K562 (cell line): ENCODE results near the gene AHSP. TPM values are rescaled to one million over a fixed set of nuclear protein-coding genes. Genes with fewer than 3 reads are reported as not detected.

Experiments used
- ATAC-seq: fragments of 200-7000 bp; cut with Tn5 transposase; 3 replicates; pipeline ENCODE4 v1.9.1; 2020; ENCODE audit warnings: moderate library complexity
- BruUV-seq: library from RNA; stranded (reverse); fragments of 400-500 nt; replicated peaks from 2 replicates; lab custom pipeline; 2021; lab: Mats Ljungman, UMichigan
- CTCF ChIA-PET: fragments of 300-600 bp; formaldehyde crosslinking; extraction: SDS; loops from one replicate; lab custom pipeline; 2021; ENCODE audit warnings: low intra/inter-chr PET ratio; lab: Yijun Ruan, JAX
- POLR2A ChIA-PET: fragments of 300-600, 350-650 bp; sonication (Branson Sonifier 250); formaldehyde crosslinking; extraction: SDS; loops from one replicate; lab custom pipeline; 2021; ENCODE audit warnings: antibody characterized with exemption, inconsistent platforms; lab: Yijun Ruan, JAX
- DNase-seq, 4 experiments: peaks; one replicate each; pipeline versions ENCODE4 v3.0.0 to v3.0.0-alpha.2; 2011 to 2018; ENCODE audit warnings: low spot score in 3 of 4, mixed read lengths in 3 of 4; ENCODE audit errors: extremely low read depth in 1 of 4
- FAIRE-seq: peaks from 2 replicates; lab custom pipeline; 2011; peaks lifted over from hg19 to GRCh38; lab: Jason Lieb, UNC
- H2AFZ ChIP-seq: 2 replicates; pipeline ENCODE4 v1.6.0; 2011; ENCODE audit warnings: low read depth, low read length, control low read depth, inconsistent platforms
- H3K27ac ChIP-seq: fragments of 200-600 bp; 3 replicates; pipeline ENCODE4 v1.8.0; 2011; ENCODE audit warnings: low read depth, mild to moderate bottlenecking, control low read depth, inconsistent platforms, low read length, moderate library complexity, mixed read lengths; ENCODE audit errors: extremely low read depth
- H3K27me3 ChIP-seq, 2 experiments: fragments of 300-600 bp in 1 of 2; 2 replicates in 1 of 2; 3 replicates in 1 of 2; pipeline versions ENCODE4 v1.6.0 to v1.8.0; 2011; ENCODE audit warnings: inconsistent platforms in 2 of 2, low read length in 2 of 2, mild to moderate bottlenecking in 1 of 2, mixed read lengths in 1 of 2, moderate library complexity in 1 of 2; ENCODE audit not compliant: control insufficient read depth in 2 of 2, insufficient read depth in 2 of 2
- H3K36me3 ChIP-seq: fragments of 300-600 bp; 3 replicates; pipeline ENCODE4 v1.8.0; 2011; ENCODE audit warnings: mild to moderate bottlenecking, low read length, inconsistent platforms; ENCODE audit not compliant: control insufficient read depth, insufficient read depth
- H3K4me1 ChIP-seq, 2 experiments: fragments of 200-600 bp in 1 of 2; replicated peaks in 1 of 2; 2 replicates in 1 of 2; 3 replicates in 1 of 2; pipeline versions ENCODE4 v1.5.1 to v1.8.0; 2011; ENCODE audit warnings: inconsistent platforms in 2 of 2, low read length in 2 of 2, mild to moderate bottlenecking in 1 of 2, mixed read lengths in 1 of 2, moderate library complexity in 1 of 2; ENCODE audit not compliant: control insufficient read depth in 2 of 2, insufficient read depth in 2 of 2
- H3K4me2 ChIP-seq: 2 replicates; pipeline ENCODE4 v1.6.1; 2011; ENCODE audit warnings: low read length, control low read depth, inconsistent platforms, mixed read lengths; ENCODE audit not compliant: insufficient read depth
- H3K4me3 ChIP-seq: fragments of 200-600 bp; sonication (generic), shearing (Covaris generic); 2 replicates; pipeline ENCODE4 v1.5.1; 2016; ENCODE audit warnings: control low read depth, inconsistent platforms
- H3K79me2 ChIP-seq: fragments of 200-600 bp; 3 replicates; pipeline ENCODE4 v1.8.0; 2011; ENCODE audit warnings: low read length, inconsistent platforms; ENCODE audit not compliant: control insufficient read depth, insufficient read depth
- H3K9ac ChIP-seq, 2 experiments: 2 replicates each; pipeline versions ENCODE4 v1.6.0 to v1.6.1; 2011; ENCODE audit warnings: low read depth in 2 of 2, low read length in 2 of 2, control low read depth in 1 of 2, inconsistent platforms in 1 of 2, mild to moderate bottlenecking in 1 of 2, mixed read lengths in 1 of 2; ENCODE audit not compliant: insufficient read depth in 1 of 2
- H3K9me1 ChIP-seq: one replicate; pipeline ENCODE4 v1.6.0; 2011; ENCODE audit warnings: inconsistent platforms, mild to moderate bottlenecking, low read length, moderate library complexity; ENCODE audit not compliant: control insufficient read depth, insufficient read depth
- H3K9me3 ChIP-seq: replicated peaks from 2 replicates; pipeline ENCODE4 v1.5.1; 2011; ENCODE audit warnings: low read depth, low read length, inconsistent platforms; ENCODE audit not compliant: control insufficient read depth, insufficient read depth
- H4K20me1 ChIP-seq: replicated peaks from 2 replicates; pipeline ENCODE4 v1.6.1; 2011; ENCODE audit warnings: low read length, inconsistent platforms, mixed read lengths; ENCODE audit not compliant: control insufficient read depth, insufficient read depth
- KLF16 ChIP-seq: IDR thresholded peaks from 2 replicates; pipeline ENCODE4 v1.6.1; 2016; ENCODE audit warnings: antibody characterized with exemption
- MTF1 ChIP-seq: fragments of 250-450 bp; sonication (Bioruptor Pico); IDR thresholded peaks from 2 replicates; pipeline ENCODE4 v1.9.0; 2021; ENCODE audit warnings: moderate library complexity, mild to moderate bottlenecking, inconsistent platforms, borderline replicate concordance
- RBFOX2 ChIP-seq: fragments of 200-400 bp; formaldehyde crosslinking; IDR thresholded peaks from 2 replicates; pipeline ENCODE4 v1.6.1; 2017; ENCODE audit warnings: low read depth, mild to moderate bottlenecking, low read length, moderate library complexity
- ZNF316 ChIP-seq: fragments of 450-650 bp; IDR thresholded peaks from 2 replicates; pipeline ENCODE4 v1.6.1; 2016
- WGBS: fragments of 100-300 bp; shearing (Covaris generic); methylation state at CpG from one replicate; pipeline ENCODE4 v1.1.6; 2016; ENCODE audit warnings: low coverage, mixed read lengths; ENCODE audit not compliant: insufficient coverage; ENCODE audit errors: missing lambda C conversion rate; 5-methylcytosine and 5-hydroxymethylcytosine counted together
- in situ Hi-C: fragments of 300-500 bp; cut with MboI; formaldehyde crosslinking; loops from 4 replicates; pipeline ENCODE4 v1.15.0; 2018; ENCODE audit warnings: inconsistent platforms, mixed read lengths
- intact Hi-C: fragments of 100-400 bp; cut with micrococcal nuclease; formaldehyde crosslinking; loops from 2 replicates; pipeline ENCODE4 v1.14.2; 2022
- polyA plus RNA-seq, 8 experiments: library from polyadenylated mRNA; depleted of rRNA in 4 of 8; stranded (reverse) in 5 of 8; unstranded in 3 of 8; fragments of >200 nt; fragmentation: Nextera tagmentation in 2 of 8; fragmentation: Illumina TruSeq in 1 of 8; extraction: Ambion mirVana in 2 of 8; extraction: Trizol in 1 of 8; gene quantifications; 2 replicates each; pipeline versions ENCODE4 v1.2.1 to v1.2.3, GENCODE V29; 2011 to 2014; ENCODE audit warnings: inconsistent platforms in 1 of 8, missing spikeins in 1 of 8
- total RNA-seq, 7 experiments: library from RNA; depleted of rRNA in 6 of 7; stranded (reverse); fragments of >200 nt in 6 of 7; fragmentation: Illumina TruSeq in 2 of 7; extraction: Trizol in 2 of 7; gene quantifications; 2 replicates each; pipeline versions ENCODE4 v1.2.1 to v1.2.3, GENCODE V29; 2011 to 2021; ENCODE audit warnings: low replicate concordance in 1 of 7

AHSP gene
- total and polyA plus RNA-seq, 9 of the 15 experiments (the other 6 are each of a cell fraction or from before 2014, with no cell fraction given): 6.6 to 99.1 (median 25.8) TPM

DNA sequence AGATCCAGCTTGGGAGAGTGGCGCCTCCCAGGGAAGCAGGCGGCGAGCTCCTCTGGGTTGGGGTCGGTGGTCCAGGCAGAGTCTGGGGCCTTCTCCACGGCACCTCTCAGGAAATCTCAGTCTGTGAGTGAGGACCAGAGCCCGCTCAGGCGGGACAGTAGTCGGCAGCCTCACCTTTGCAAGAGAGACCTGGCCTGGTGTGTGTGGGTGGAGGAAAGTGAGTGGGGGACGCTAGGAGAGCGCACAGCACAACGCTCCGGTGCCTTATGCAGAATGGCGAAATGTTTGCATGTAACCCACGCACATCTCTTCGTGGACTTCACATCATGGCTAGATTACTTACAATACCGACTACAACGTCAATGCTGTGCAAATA lies 2.2 kb downstream of the AHSP start:
- BruUV-seq: no TSS peak
- FAIRE-seq: no peak
- no peaks in the 10 kb centered on the region for H3K27me3 ChIP-seq

DNA sequence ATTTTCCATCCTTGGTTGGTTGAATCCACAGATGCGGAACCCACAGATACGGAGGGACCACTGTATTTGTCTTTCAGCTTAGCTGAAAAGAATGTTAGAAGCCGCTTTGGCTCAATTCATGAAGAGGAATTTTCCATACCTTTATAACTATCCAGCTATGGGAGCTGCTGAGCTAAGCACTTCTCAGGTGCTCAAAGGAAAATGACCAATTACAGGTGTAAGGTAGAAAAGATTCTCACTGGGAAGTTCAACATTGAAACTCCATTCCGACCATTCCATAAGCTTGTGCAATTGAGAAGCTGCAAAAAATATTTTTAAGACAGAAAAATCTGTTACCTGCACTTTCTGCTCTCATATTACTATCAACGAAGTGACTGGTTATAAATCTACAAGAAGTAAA lies 2.7 kb downstream of the AHSP start:
- BruUV-seq: no TSS peak

More for the DNA sequence above, 2.2 kb downstream of the AHSP start:
- ChIA-PET POLR2A (interaction anchor here (0.7 kb wide), 1 partner anchor 66 kb away, joined by 3 read pairs; no protein-coding TSS in a partner anchor), CTCF (no interaction called here)
- Histone ChIP-seq H3K9ac (peak overlapping the region; percentile 4 to 8; a peak in 3 of 4 replicates), H3K4me3 (peak overlapping the region; percentile 20; the same call in 1 of the 2 replicates), H3K36me3 (no peaks in the 10 kb centered on the region), H4K20me1 (no peaks in the 10 kb centered on the region), H2AFZ (peak overlapping the region; percentile 85), H3K9me3 (0 out of 2 replicates have a peak, but pooled peaks cover 1% of the 10 kb centered on the region), H3K27ac (no peak overlapping the region; the same call in 1 of the 3 replicates), H3K4me2 (peak overlapping the region; percentile 59), H3K9me1 (no peaks in the 10 kb centered on the region), H3K79me2 (no peaks in the 10 kb centered on the region), H3K4me1 (peaks cover 19 to 20% of the 10 kb centered on the region in 2 experiments; a peak in 4 of 5 replicates)
- DNase-seq (no peak), ATAC-seq (no peak; the same call in 1 of the 3 replicates)
- intact Hi-C loops: no loop called here
- TF ChIP-seq KLF16 (no peak), RBFOX2 (peak; percentile 37; the same call in 1 of the 2 replicates)
- in situ Hi-C loops: no loop called here
- WGBS: 68% methylated on average over 16 of the region's 17 CpGs

More for the DNA sequence above, 2.7 kb downstream of the AHSP start:
- no peak overlapping the region for H3K27ac ChIP-seq
- 86% methylated on average over 5 of the region's 5 CpGs for WGBS
- no peaks in the 10 kb centered on the region for H3K36me3 ChIP-seq
- ChIA-PET POLR2A (no interaction called here), CTCF (no interaction called here)
- TF ChIP-seq ZNF316 (0 out of 2 replicates have a peak, but pooled peaks have one; percentile 3), MTF1 (CRISPR knock-in tag) (no peak)
- H3K4me3 ChIP-seq: no peak overlapping the region
- ATAC-seq (no peak), DNase-seq (no peak), FAIRE-seq (no peak)
- no peak overlapping the region for H3K9ac ChIP-seq
- no peaks in the 10 kb centered on the region for H4K20me1 ChIP-seq
- H3K4me1 ChIP-seq: peaks cover 20 to 22% of the 10 kb centered on the region in 2 experiments; a peak in 4 of 5 replicates
- H3K79me2 ChIP-seq: no peaks in the 10 kb centered on the region
- in situ Hi-C loops: no loop called here
- no peaks in the 10 kb centered on the region for H3K9me1 ChIP-seq
- H3K9me3 ChIP-seq: 0 out of 2 replicates have a peak, but pooled peaks cover 1% of the 10 kb centered on the region
- H3K4me2 ChIP-seq: no peak overlapping the region
- intact Hi-C loops: no loop called here
- H2AFZ ChIP-seq: no peak overlapping the region
- H3K27me3 ChIP-seq: no peaks in the 10 kb centered on the region
